Gastroesophageal sphincter (tissue), 4 donors: Measurements from ENCODE around the gene PLEKHA7. TPM values are rescaled to one million over a fixed set of nuclear protein-coding genes. Genes with fewer than 3 reads are reported as not detected.

ENCODE experiments used
- ATAC-seq: fragments of 150-250 bp; one replicate; pipeline ENCODE4 v1.9.1; 2016; ENCODE audit warnings: mild to moderate bottlenecking, moderate library complexity
- H3K27ac ChIP-seq, 4 donors: fragments of 200-600 bp; sonication (generic) in 3 of 4; 1 replicate in 3 of 4; 2 replicates in 1 of 4; pipeline ENCODE4 v1.5.1; 2016 to 2019
- H3K27me3 ChIP-seq: fragments of 200-600 bp; sonication (generic); one replicate; pipeline ENCODE4 v1.5.1; 2019
- H3K36me3 ChIP-seq, 2 donors: fragments of 200-600 bp; sonication (generic); one replicate each; pipeline ENCODE4 v1.5.1; 2019; ENCODE audit warnings: control low read depth in 1 of 2
- H3K4me1 ChIP-seq, 3 donors: fragments of 200-600 bp; sonication (generic); 1 replicate in 2 of 3; 2 replicates in 1 of 3; pipeline ENCODE4 v1.5.1; 2016 to 2019; ENCODE audit warnings: control low read depth in 2 of 3
- H3K4me3 ChIP-seq, 2 donors: fragments of 200-600 bp; sonication (generic); one replicate each; pipeline ENCODE4 v1.5.1; 2019; ENCODE audit warnings: mild to moderate bottlenecking in 1 of 2, moderate library complexity in 1 of 2
- H3K9me3 ChIP-seq, 3 donors: fragments of 200-600 bp; sonication (generic); one replicate each; pipeline ENCODE4 v1.5.1; 2017 to 2019; ENCODE audit warnings: control low read depth in 2 of 3
- CTCF ChIP-seq, 4 experiments: fragments of 200-600 bp in 2 of 4; fragments of 450-650 bp in 2 of 4; sonication (generic) in 1 of 4; IDR thresholded peaks; one replicate each; pipeline ENCODE4 v1.5.1; 2017 to 2019; ENCODE audit warnings: antibody characterized with exemption in 4 of 4, mild to moderate bottlenecking in 2 of 4, moderate library complexity in 2 of 4
- EP300 ChIP-seq: sonication (generic); formaldehyde crosslinking; IDR thresholded peaks from one replicate; pipeline ENCODE4 v1.6.1; 2017; ENCODE audit warnings: antibody characterized with exemption, mild to moderate bottlenecking
- POLR2A ChIP-seq, 2 donors: fragments of 450-650 bp; IDR thresholded peaks; one replicate each; pipeline ENCODE4 v1.6.1; 2017; ENCODE audit warnings: antibody characterized with exemption in 2 of 2, mild to moderate bottlenecking in 2 of 2, moderate library complexity in 1 of 2
- POLR2AphosphoS5 ChIP-seq: sonication (generic); formaldehyde crosslinking; IDR thresholded peaks from one replicate; pipeline ENCODE4 v1.6.1; 2017; ENCODE audit warnings: antibody characterized with exemption
- WGBS, 2 donors: methylation state at CpG; one replicate each; pipeline ENCODE4 v1.1.5; 2018; ENCODE audit warnings: low coverage in 1 of 2; 5-methylcytosine and 5-hydroxymethylcytosine counted together
- total RNA-seq, 4 donors: library from RNA; depleted of rRNA; stranded (reverse); fragments of >200 nt; gene quantifications; one replicate each; pipeline ENCODE4 v1.1.0, GENCODE V29; 2016

The PLEKHA7 gene
- total RNA-seq, 4 donors from 2014 or later, result 8.6 to 13.2 (median 12.2) TPM

- Histone ChIP-seq H3K36me3 (peaks cover 0 to 52% of the 10 kb centered on the region in 2 donors), H3K27me3 (no peaks in the 10 kb centered on the region), H3K4me1 (peaks cover 0 to 34% (median 0%) of the 10 kb centered on the region in 3 donors), H3K4me3 (no peak overlapping the region), H3K27ac (no peak overlapping the region), H3K9me3 (no peaks in the 10 kb centered on the region)
- ATAC-seq, result no peak
- WGBS, 2 donors, result 68 to 100% methylated on average over 1 to 3 of the region's 5 CpGs
- no peak for TF ChIP-seq EP300
- TF ChIP-seq POLR2AphosphoS5, result no peak
- TF ChIP-seq CTCF (IDR thresholded peaks at IDR 0.05), result no peak
- no peak for TF ChIP-seq POLR2A (IDR thresholded peaks at IDR 0.05)
Measured at GRCh38 chr11:16812274-16812673, 201.9 kb downstream of the PLEKHA7 start.

GRCh38 chr11:16811136-16812020 is 202.8 kb downstream of the PLEKHA7 start:
- Histone ChIP-seq H3K36me3 (peaks cover 0 to 44% of the 10 kb centered on the region in 2 donors), H3K27ac (no peak overlapping the region), H3K9me3 (no peaks in the 10 kb centered on the region), H3K27me3 (no peaks in the 10 kb centered on the region), H3K4me3 (no peak overlapping the region), H3K4me1 (peaks cover 0 to 43% (median 9%) of the 10 kb centered on the region in 3 donors)
- WGBS, 2 donors, result no CpG with 5 or more reads among the region's 3 CpGs
- no peak for ATAC-seq
- TF ChIP-seq CTCF (IDR thresholded peaks at IDR 0.05), result no peak
- no peak for TF ChIP-seq EP300
- no peak for TF ChIP-seq POLR2A (IDR thresholded peaks at IDR 0.05)
- no peak for TF ChIP-seq POLR2AphosphoS5

- Histone ChIP-seq H3K4me3 (no peak overlapping the region), H3K27ac (peak overlapping the region in 3 of 4 donors; percentile 5 to 36 (median 14)), H3K9me3 (no peaks in the 10 kb centered on the region), H3K27me3 (no peaks in the 10 kb centered on the region), H3K4me1 (peaks cover 0 to 54% (median 10%) of the 10 kb centered on the region in 3 donors), H3K36me3 (peaks cover 0 to 33% of the 10 kb centered on the region in 2 donors)
- ATAC-seq, result peak; percentile 27
- 74 to 83% methylated on average over 3 to 9 of the region's 11 CpGs for WGBS, 2 donors
- TF ChIP-seq EP300 (no peak), POLR2A (IDR thresholded peaks at IDR 0.05) (no peak), POLR2AphosphoS5 (peak; percentile 67)
Measured at GRCh38 chr11:16809886-16810668, 204.1 kb downstream of the PLEKHA7 start.

GRCh38 chr11:16807306-16807705 is 206.9 kb downstream of the PLEKHA7 start:
- H3K4me3 ChIP-seq, result no peak overlapping the region
- peak overlapping the region in 1 of 4 donors; percentile 53 for H3K27ac ChIP-seq
- H3K27me3 ChIP-seq, result no peaks in the 10 kb centered on the region
- no peaks in the 10 kb centered on the region for H3K9me3 ChIP-seq
- H3K36me3 ChIP-seq, result peaks cover 0 to 6% of the 10 kb centered on the region in 2 donors
- TF ChIP-seq EP300, result no peak
- no peak for TF ChIP-seq POLR2AphosphoS5
- no peak for TF ChIP-seq CTCF (IDR thresholded peaks at IDR 0.05)
- TF ChIP-seq POLR2A (IDR thresholded peaks at IDR 0.05), result no peak
- peaks cover 0 to 67% (median 12%) of the 10 kb centered on the region in 3 donors for H3K4me1 ChIP-seq
- peak; percentile 28 for ATAC-seq
- 37 to 63% methylated on average over 2 to 3 of the region's 3 CpGs for WGBS, 2 donors

GRCh38 chr11:16806791-16807190 is 207.4 kb downstream of the PLEKHA7 start:
- Histone ChIP-seq H3K4me3 (no peak overlapping the region), H3K27ac (peak overlapping the region in 2 of 4 donors; percentile 21 to 53), H3K27me3 (no peaks in the 10 kb centered on the region), H3K4me1 (peaks cover 0 to 67% (median 12%) of the 10 kb centered on the region in 3 donors), H3K36me3 (peaks cover 0 to 10% of the 10 kb centered on the region in 2 donors), H3K9me3 (no peaks in the 10 kb centered on the region)
- TF ChIP-seq CTCF (IDR thresholded peaks at IDR 0.05) (no peak), EP300 (no peak), POLR2AphosphoS5 (no peak), POLR2A (IDR thresholded peaks at IDR 0.05) (no peak)
- ATAC-seq, result no peak
- WGBS, 2 donors, result 21 to 54% methylated on average over 9 to 11 of the region's 11 CpGs
